ENCODE measurements around the gene SYNGR4.

The SYNGR4 gene

DNA sequence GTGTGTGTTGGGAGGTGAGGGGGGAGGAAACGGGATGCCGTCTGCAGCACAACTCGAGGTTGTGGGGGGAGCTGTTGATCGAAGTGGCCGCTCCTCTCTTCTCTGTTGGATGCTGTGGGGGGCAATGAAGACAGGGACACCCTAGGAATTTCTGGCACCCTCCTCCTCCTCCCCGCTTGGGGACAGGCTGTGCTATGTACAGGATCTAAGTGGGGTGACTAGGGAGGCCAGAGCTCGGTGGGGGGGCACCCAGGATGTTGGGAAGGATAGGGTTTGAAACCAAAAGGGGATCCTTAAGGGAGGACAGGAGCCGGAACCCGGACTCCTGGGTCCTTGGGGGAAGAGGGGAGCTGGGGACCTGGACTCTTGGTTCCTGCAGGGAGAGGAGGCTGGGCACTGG, 31.3 kb downstream of the SYNGR4 start:
- no peak for DNase-seq (ENCODE audit: low read depth in 1 of 2, low spot score in 1 of 2)

DNA sequence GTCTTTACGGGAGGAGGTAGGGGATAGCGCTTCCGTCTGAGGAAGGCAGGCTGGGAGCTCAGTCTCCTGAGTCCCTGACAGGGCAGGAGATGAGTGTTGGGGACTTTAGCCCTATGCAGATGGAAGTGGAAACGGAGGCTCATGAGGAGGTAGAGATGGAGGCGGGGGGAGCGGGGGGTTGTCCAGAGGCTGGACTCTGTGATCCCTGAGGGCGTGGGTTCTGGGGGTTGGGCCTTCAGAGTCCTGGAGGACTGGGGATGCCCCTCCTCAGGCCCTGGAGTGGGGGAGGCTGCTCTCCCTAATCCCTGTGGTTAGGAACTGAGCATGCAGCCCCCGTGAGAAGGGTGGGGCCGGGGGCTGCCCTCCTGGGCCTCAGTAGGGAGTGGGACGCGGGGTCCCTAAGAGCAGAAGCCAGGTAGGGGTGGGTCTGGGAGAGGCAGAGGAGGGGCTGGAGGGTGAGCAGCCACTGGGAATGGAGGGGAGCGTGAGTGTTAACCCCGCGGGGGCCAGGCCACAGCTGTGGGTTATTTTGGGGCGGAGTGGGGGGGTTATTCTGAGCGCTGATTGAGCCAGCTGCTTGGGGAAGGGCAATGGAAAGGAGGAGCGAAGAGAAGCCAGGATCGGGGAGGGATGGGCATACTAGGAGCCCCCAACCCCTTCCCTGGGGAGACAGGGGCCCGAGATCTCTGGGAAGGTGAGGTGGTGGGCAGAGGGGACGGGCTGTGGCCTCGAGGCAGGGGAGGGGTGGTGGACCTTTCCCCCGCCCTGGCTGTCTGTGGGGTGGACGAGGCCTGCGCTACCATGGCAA, 32.1 kb downstream of the SYNGR4 start:
- DNase-seq (ENCODE audit: low read depth in 1 of 2, low spot score in 1 of 2): no peak

DNA sequence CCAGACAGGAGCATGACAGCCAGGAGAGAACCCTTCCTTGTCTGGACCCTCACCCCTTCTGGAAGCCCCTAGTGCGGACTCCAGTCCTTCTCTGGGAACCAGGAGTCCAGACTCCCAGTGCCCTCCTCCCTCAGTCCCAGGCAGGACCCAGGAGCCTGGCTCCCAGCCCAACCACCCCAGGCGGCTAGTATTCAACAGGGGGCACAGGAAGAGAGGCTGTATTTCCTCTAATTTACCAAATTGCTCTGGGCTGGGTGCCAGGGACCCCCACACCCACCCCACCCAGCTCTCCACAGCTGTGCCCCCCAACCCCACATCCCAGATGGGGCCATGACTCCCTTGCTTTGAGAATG, 32.6 kb downstream of the SYNGR4 start:
- no peak for DNase-seq (ENCODE audit: low read depth in 1 of 2, low spot score in 1 of 2)

DNA sequence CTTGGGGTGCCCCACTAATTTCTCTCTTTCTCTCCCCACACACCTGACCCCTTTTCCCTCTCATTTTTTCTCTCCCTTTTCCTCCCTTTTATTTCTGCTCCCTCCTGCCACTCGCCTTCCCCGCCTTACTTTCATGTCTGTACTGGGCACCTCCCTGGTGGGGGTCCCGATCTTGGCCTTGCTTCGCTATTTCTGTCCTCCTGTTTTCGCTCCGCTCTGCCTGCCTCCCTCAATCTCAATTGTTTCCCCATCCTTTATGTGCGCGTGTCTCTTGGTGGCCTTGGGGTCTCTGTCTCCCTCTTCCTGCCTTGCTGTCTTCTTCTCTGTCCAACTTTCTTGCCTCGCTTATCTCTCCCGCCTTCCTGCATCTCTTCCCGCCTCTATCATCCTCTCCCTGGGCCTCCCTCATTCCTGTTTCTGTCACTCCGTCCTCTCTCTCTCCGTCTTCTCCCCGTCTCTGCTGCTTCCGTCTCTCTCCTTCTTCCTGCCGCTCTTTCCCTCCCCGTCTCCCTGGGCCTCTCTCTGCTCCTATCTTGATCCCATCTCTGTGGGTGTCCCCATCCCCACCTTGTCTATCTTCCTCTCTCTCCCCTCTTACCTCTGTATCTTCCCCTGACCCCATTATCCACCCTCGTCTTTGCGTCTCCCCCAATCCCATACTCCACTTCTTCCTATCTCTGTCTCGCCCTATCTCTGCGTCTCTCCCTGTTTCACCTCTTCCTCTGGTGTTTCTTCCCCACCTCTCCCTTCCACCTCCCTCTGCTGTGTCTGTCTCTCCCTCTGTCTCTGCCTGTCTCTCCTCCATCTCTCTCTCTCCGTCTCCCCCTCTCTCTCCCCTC, 33.3 kb downstream of the SYNGR4 start:
- DNase-seq (ENCODE audit: low read depth in 1 of 2, low spot score in 1 of 2): no peak

DNA sequence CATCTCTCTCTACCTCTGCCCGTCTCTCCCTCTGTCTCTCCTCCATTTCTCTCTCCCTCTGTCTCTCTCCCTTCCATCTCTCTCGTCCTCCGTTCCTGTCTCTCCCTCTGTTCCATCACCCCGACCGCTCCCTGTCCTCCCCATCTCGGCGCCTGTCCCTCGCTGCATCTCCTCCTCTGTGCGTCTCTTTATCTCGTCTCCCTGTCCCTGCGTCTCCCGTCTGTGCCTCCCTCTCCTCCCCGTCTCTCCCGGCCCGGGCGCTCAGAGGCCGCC, 33.9 kb downstream of the SYNGR4 start:
- no peak for DNase-seq (ENCODE audit: low read depth in 1 of 2, low spot score in 1 of 2)

DNA sequence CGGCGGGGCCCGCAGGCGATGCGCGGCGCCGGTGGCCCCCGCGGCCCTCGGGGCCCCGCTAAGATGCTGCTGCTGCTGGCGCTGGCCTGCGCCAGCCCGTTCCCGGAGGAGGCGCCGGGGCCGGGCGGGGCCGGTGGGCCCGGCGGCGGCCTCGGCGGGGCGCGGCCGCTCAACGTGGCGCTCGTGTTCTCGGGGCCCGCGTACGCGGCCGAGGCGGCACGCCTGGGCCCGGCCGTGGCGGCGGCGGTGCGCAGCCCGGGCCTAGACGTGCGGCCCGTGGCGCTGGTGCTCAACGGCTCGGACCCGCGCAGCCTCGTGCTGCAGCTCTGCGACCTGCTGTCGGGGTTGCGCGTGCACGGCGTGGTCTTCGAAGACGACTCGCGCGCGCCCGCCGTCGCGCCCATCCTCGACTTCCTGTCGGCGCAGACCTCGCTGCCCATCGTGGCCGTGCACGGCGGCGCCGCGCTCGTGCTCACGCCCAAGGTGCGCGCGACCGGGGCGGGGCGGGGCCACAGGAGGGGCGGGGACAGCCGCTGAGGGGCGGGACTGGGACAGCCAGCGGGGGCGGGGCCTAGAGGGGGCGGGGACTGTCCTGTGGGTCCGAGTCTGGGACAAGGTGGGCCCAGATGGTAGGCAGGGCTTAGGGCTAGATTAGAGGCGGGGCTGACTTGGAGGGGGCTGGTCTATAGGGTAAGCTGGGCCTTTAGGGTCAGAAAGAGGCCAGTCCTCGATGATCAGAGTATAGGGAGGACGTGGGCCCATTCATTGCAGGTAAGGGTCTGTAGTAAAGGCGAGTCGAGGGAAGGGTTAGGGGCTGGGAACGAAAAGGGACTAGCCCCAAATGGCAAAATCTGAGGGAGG, 34.4 kb downstream of the SYNGR4 start:
- peak; percentile 74 to 80 for DNase-seq (ENCODE audit: low read depth in 1 of 2, low spot score in 1 of 2)

DNA sequence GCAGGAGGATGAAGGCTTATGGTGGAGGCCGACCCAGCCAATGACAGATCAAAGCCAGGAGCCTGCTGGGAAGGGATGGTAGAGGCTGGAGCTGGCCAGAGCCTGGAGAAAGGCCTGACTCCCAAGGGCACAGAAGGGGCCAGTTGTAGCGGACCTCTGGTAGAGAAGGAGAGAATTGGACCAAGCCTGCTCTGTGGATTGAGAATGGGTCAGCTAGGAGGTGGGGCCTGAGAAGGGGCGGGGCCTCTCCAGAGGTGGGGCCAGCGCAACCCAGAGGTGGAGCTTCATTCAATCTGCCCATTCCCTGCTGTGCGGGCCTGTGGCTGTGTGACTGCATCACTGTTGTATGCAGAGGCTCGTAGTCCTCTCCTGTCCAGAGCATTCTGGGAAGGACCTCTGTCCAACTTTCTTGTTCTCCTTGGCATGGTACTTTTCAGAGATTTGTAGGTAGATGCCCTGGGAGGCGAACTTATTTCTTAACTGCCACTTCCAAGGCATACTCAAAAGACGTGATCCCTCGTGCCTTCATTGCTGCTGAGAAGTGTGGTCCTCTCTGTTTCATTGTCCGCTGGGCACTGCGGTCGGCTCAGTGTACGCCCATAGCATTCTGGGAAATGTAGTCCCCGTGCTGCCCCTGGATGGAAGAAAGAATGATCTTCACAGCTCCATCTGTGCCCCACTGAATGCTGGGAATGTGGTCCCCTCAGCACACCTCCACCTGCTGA, 36.0 kb downstream of the SYNGR4 start:
- DNase-seq (ENCODE audit: low read depth in 1 of 2, low spot score in 1 of 2): peak in 1 of 2 donors; percentile 22

DNA sequence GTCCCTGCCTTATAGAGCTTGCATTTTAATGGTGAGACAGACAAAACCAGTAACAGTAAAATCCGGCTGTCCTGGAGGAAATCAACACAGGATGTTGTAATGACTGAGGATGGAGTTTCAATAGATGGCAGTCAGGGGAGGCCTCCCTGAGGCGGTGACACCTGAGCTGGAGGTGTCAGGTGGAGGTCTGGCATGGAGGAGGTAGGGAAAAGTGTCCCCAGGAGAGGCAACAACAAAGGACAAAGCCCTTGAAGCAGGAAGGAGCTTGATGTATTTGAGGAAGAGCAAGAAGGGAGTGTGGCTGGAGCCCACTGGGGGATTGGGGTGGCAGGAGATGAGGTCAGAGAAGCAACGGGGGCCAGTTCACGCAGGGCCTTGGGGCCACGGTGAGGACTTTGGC, 37.1 kb downstream of the SYNGR4 start:
- no peak for DNase-seq (ENCODE audit: low read depth in 1 of 2, low spot score in 1 of 2)

DNA sequence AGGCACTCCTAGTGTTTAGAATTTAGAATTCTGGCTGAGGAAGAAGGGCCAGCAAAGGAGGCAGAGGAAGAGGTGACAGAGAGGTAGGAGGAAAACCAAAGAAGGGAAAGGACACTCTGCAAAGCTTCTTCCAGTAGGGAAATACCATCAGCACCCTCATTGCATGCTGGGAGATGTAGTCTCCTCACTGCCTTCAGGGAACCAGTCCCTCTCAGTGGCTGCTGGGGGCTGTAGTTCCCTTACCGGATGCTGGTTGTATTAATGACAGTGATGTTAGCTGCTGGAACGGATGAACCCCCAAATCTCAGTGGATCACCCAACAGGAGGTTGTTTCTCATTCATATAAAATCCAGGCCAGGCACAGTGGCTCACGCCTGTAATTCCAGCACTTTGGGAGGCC, 39.4 kb downstream of the SYNGR4 start:
- DNase-seq (ENCODE audit: low read depth in 1 of 2, low spot score in 1 of 2): no peak

DNA sequence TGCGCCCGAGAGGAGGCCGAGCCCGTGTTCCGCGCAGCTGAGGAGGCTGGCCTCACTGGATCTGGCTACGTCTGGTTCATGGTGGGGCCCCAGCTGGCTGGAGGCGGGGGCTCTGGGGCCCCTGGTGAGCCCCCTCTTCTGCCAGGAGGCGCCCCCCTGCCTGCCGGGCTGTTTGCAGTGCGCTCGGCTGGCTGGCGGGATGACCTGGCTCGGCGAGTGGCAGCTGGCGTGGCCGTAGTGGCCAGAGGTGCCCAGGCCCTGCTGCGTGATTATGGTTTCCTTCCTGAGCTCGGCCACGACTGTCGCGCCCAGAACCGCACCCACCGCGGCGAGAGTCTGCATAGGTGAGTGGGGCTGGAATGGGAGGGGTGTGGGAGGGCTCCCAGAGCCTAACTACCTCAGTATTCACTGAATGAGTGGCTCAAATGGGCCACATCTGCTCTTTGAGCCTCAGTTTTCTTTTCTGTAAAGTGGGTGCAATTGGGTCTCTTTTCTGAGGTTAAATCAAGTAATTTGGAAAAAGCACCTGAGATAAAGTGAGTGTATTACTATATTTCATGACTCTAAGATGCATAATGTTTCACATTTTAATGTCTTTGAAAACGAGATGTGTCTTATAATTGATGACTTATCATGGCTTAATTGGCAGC, 41.0 kb downstream of the SYNGR4 start:
- DNase-seq (ENCODE audit: low read depth in 1 of 2, low spot score in 1 of 2): no peak

DNA sequence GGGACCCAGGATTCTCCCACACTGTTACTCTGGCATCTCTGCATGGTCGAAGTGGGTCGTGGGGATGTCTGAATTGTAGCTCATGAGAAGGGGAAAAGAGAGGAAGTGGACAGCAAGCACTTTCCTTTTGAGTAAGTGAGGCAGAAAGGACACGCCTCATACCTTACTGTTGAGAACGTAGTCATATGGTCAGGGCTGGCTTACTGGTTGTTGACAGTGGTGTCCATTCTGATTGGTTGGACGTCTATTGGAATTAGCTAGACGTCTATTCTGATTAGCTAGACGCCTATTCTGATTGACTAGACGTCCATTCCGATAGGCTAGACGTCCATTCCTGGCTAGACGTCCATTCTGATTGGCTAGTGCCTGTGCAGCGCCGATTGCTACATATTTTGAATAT, 41.7 kb downstream of the SYNGR4 start:
- no peak for DNase-seq (ENCODE audit: low read depth in 1 of 2, low spot score in 1 of 2)

DNA sequence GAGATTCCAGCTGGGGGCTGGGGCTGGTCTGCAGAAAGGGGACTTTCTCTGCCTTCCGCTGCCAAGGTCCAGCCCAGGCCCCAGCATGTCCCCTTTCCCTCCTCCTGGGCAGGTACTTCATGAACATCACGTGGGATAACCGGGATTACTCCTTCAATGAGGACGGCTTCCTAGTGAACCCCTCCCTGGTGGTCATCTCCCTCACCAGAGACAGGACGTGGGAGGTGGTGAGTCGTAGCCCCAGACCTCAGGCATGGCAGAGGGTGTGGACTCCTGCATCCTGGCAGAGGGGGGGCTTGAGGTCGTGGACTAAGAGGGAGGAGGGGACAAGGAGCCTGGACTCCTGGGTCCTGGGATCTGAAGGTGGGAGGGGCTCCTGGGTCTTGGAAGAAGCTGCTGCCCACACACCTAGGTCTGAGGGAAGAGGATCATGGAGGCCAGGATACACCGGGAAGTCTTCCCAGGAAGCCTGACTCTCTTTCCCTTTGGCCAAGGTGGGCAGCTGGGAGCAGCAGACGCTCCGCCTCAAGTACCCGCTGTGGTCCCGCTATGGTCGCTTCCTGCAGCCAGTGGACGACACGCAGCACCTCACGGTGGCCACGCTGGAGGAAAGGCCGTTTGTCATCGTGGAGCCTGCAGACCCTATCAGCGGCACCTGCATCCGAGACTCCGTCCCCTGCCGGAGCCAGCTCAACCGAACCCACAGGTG, 49.9 kb downstream of the SYNGR4 start:
- DNase-seq (ENCODE audit: low read depth in 1 of 2, low spot score in 1 of 2): no peak

DNA sequence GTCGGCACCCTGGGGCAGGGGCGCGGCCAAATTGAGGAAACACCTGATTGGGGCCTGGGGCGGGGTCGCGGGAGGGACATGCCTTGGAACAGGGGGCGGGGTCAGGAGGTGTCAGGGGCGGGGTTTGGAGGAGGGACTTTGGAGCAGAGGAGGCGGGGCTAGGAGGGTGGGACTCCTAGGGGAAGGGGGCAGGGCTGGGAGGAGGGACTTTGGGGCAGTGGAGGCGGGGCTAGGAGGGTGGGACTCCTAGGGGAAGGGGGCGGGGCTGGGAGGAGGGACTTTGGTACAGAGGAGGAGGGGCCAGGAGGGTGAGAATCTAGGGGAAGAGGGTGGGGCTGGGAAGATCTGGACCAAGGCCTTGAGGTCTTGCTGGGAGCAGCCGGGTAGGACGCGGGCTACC, 51.2 kb downstream of the SYNGR4 start:
- DNase-seq (ENCODE audit: low read depth in 1 of 2, low spot score in 1 of 2): peak; percentile 32 to 51

DNA sequence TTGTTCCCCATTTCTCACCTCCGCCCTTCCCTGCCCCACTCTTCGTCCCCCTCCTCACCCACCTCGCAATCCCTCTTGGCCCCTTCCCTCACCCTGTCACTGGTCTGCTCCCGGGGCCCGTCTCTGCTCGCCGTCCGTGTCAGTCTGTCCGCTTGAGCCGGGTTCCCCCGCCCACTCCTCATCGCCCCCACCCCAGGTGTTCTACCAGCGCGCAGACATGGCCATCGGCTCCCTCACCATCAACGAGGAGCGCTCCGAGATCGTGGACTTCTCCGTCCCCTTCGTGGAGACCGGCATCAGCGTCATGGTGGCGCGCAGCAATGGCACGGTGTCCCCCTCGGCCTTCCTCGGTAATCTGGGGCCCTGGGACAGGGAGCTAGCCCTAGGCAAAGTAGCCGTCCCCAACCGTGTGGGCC, 51.6 kb downstream of the SYNGR4 start:
- DNase-seq (ENCODE audit: low read depth in 1 of 2, low spot score in 1 of 2): no peak

DNA sequence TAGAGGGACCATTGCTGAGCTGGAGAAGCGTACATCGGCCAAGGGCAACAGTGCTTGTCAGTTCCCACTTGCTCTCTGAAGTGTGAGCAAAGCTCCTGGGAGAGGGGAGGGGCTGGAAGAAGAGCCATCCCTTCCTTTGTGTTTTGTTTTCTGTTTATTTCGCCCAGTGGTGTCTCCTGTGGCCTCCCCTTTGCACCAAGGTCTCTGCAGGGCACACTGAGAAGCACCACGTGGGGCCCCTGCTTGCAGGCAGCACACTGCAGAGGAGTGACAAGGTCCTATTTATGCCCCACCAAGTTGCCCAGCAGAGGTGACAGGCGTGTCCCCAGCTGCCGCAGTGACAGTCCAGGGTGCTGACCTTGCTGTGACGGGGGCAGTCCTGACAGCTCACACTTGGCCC, 53.3 kb downstream of the SYNGR4 start:
- no peak for DNase-seq (ENCODE audit: low read depth in 1 of 2, low spot score in 1 of 2)

DNA sequence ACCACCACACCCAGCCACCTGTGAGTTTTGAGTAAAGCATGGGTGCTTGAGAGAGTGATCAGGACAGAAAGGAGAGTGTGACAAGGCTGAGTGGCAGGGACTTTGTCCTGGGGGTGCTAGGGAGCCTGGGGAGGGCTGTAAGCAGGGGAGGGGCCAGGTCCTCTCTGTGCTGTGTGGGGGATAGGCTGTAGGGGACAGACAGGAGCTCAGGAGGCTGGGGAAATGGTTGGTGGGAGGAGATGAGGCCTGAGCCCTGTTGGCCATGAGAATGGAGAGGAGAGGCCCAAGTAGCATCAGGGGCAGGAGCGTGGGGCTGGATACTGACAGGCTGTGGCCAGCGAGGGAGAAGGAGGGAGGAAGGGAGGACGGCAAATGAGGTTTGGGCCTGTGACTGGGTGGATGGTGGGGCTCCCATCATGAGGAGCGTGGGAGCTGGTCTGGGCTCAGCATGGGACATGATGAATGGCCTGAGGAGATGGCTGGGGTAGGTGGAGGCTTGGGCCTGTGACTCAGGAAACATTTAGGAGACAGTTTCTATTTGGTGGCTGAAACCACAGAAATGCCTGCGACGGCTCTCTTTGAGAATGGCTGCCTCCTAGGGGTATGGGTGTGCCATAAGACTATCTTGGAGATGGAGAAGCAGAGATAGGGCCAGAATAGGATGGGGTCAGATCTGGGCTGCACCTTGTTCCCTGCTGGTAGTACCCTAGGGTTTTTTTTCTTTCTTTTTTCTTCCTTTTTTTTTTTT, 54.3 kb downstream of the SYNGR4 start:
- DNase-seq (ENCODE audit: low read depth in 1 of 2, low spot score in 1 of 2): no peak

DNA sequence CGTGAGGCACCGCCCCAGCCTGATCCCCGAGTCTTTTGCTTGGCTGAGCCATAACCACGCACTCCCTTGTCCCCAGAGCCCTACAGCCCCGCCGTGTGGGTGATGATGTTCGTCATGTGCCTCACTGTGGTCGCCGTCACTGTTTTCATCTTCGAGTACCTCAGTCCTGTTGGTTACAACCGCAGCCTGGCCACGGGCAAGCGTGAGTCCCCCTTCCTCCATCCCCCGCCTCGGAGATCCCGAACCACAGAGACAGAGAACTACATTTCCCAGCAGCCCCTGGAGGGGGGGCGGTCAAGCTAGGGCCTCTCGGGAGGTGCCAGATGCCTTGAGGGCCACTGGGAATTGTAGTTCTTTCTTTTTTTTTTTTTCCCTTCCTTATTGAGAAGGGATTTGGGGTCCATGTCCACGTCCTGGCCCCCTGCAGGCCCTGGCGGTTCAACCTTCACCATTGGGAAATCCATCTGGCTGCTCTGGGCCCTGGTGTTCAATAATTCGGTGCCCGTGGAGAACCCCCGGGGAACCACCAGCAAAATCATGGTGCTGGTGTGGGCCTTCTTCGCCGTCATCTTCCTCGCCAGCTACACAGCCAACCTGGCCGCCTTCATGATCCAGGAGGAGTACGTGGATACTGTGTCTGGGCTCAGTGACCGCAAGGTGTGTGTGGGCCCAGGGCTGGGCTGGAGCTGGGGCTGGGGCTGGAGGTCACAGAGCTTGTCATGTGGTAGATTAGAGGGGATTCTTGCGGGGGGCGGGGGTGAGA, 55.2 kb downstream of the SYNGR4 start:
- DNase-seq (ENCODE audit: low read depth in 1 of 2, low spot score in 1 of 2): peak in 1 of 2 donors; percentile 49

DNA sequence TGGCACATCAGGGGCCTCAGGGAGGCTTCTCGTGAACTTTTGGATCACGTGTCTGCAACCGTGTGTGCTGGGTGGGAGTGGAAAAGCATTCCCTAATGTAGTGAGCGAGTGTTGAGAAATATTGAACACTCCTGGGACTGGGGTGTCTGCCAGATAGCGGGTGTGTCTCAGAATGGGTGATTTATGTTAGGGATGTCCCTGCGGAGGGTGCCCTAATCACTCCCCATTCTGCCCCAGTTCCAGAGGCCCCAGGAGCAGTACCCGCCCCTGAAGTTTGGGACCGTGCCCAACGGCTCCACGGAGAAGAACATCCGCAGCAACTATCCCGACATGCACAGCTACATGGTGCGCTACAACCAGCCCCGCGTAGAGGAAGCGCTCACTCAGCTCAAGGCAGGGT, 57.4 kb downstream of the SYNGR4 start:
- no peak for DNase-seq (ENCODE audit: low read depth in 1 of 2, low spot score in 1 of 2)
